8988T (cell line): ENCODE measurements around the gene MARCHF4.
"Not testable (repeated sequence)": the region's sequence is repeated elsewhere in the genome, so short reads cannot be mapped to it uniquely, and the experiment has no call there.

Experiments
- DNase-seq: peaks from one replicate; pipeline ENCODE4 v3.0.0; 2011

MARCHF4 gene

DNA sequence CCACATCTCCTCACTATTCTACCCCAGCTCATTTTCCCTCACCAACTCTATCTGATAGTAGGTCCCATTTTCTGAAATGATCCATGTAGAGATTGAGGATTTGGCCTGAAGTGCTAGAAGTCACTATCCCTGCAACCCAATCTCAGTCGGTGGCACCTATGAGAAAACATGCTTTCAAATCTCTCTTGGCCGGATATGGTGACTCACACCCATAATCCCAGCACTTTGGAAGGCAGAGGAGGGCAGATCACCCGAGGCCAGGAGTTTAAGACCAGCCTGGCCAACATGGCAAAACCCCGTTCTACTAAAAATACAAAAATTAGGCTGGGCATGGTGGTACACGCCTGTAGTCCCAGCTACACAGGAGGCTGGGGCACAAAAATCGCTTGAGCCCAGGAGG, 19.1 kb upstream of the MARCHF4 start:
- DNase-seq = no peak

DNA sequence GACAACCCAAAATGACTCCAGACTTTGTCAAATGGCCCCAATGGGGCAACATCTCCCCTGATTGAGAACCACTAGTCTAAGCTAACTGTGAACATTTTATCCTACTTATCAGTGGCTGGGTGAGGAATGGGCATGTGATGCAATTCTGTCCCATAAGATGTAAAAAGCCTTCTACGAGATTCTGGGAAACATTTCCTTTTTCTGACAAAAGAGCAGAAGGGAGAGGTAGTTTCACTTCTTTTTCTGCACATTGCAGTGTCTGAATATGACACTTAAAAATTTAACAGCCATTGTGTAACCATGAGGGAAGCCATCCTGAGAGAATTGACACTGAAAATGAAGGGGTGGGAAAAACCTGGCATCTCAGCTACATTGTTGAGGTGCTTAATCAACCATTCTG, 17.3 kb upstream of the MARCHF4 start:
- DNase-seq = no peak

DNA sequence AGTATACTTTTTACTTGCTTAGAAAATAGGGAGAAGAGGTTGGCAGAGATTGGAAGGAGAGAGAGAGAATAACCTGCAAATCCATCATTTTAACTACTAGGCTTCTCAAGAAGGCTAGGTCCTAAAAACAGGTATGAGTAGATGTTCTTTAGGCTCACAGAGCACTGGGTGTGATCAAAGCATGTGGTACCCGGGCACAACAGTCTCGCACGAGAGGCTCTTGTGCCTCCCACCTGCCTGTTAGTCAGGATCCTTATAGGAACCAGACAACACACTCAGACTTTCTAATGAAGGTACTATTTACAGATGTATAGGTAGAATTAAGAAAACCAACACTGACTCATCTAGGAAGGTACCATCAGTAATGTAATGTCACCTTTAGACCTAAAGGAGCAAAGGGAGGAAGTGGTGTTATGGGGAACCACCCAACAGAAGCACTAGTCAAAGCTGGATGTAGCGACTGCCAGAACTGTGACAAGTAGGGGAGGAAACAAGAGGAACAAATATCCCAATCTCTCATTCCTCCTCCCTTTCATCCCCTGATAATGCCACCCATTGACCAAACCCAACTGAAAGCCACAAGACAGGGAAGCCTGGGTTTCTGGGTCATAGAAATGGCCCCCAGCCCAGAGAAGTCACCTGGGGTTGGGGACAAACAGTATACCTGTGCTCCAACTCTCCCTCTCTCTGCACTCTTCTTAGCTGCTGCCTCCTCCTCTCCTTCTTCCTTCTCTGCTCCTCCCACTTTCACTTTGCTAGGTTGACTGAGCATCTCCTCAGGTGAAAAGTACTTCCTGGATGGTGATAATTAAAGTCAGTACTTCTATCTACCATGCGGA, 16.0 kb upstream of the MARCHF4 start:
- no peak for DNase-seq

DNA sequence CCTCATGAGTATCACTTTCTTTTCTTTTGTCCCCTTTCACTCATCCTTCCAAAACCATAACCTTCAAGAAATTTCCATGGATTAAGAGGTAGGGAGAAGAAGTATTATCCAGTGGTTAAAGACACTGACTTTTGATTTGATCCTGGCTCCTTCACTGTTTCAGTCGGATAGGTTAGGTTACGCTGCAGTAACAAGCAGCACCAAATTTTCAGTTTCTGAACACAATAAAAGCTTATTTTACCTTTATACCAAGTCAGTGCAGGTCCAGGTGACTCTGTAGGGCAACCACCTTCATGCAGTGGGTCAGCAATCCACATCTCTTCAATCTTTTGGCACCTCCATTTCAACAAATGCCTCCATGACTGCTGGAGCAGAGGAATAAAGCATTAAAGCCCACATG, 15.0 kb upstream of the MARCHF4 start:
- no peak for DNase-seq

DNA sequence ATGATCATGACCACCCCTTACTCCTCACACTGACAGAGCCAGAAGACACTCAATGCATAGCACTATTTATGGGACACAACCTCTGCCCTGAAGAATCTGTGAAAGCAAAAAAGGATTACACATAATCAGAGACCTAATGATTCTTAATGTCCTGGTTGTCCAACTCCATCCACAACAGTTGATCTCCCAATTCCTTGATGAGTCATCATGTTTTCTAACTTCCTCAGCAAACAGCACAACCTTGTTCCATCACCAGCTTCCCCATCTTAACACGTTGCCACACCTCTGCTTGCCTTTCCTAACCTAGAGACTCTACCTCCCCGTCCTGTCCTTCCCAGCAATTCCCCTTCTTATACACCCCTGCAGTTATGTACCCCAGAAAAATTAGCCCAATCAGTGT, 13.2 kb upstream of the MARCHF4 start:
- DNase-seq = no peak

DNA sequence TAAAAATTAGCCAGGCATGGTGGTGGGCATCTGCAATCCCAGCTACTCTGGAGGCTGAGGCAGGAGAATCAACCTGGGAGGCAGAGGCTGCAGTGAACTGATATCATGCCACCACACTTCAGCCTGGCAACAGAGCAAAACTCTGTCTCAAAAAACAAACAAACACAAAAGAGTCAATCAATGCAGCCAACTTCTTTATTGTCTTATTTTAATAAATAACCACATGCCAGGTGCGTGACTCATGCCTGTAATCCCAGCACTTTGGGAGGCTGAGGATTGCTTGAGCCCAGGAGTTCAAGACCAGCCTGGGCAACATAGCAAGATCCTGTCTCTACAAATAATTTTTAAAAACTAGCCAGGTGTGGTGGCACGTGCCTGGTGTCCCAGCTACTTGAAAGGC, 12.1 kb upstream of the MARCHF4 start:
- not testable (repeated sequence) for DNase-seq

DNA sequence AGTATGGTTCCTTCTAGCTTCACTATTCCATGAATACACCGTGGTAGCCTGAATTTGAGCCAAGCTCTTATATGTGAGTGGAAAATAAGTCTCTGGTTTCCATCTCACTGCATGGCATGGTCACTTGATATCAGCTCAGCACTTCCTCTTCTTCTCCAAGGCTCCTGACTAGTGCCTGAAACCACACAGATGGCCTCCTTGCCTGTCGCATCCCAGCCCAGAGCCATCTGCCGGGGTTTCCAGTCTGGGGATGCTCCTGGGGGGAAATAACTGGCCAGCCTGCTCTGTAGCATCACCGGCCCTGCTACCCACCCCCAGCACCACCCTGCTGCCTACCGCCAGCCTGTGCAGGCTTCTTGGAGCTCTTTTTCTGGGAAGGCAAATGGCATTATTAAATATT, 7.7 kb upstream of the MARCHF4 start:
- DNase-seq = no peak

DNA sequence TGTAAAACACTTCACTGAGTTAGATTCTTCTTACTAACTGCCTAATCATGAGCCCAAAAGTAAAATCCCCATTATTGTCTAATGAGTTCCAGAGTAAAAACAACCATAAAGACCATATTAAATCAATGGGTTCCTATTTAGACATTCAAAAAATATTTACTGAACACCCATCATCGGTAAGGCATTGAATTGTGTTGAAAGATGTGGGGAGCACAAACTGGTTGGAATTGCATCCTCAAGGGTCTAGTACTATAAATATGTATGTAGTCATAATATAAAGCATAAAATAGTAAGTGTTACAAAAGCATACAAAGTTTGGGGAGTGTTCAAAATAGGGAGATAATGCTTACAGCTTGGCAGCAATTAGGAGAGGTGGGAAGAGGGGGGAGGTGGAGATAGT, 3.0 kb upstream of the MARCHF4 start:
- no peak for DNase-seq

DNA sequence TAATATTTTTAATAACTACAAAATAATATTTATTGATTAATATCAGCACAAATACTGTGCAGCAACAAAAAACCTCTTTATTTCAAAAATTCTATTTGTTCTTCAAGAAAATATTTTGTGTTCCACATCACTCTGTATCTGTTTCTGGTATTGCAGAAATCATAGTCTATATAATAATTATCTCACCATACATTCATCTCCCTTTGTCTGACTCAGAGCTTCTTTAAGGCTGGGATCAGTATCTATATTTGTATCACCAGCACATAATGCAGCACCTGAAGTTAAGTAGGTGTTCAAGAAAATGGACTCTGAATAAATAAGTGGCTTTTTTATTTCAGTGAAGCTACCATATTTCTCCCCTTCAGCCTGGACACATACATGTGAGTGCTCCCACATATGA, 1.6 kb upstream of the MARCHF4 start:
- DNase-seq = no peak

DNA sequence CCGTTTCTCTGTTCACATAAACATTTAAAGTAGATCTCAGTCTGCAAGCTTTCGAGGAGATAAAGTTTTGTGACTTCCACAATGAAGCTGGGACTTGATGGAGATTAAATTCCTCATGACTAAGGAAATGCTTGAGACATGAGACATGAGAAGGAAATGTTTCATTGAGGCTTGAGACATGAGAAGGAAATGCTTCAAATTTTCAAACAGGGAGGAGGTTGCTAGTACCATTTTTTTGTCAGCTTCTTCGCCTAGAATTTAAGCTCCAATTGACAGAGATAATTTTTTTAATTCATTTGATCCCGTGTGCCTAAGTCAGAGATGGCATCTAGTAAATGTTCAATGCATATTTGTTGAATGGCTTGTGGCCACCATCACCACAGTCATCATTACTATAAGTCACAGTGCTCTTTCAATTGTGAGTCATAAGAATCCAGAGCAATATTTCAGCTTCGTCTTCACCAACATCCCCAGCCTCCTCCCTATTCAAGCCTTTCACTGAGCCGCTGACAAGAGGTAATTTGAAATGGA, 543 bp upstream of the MARCHF4 start:
- no peak for DNase-seq

DNA sequence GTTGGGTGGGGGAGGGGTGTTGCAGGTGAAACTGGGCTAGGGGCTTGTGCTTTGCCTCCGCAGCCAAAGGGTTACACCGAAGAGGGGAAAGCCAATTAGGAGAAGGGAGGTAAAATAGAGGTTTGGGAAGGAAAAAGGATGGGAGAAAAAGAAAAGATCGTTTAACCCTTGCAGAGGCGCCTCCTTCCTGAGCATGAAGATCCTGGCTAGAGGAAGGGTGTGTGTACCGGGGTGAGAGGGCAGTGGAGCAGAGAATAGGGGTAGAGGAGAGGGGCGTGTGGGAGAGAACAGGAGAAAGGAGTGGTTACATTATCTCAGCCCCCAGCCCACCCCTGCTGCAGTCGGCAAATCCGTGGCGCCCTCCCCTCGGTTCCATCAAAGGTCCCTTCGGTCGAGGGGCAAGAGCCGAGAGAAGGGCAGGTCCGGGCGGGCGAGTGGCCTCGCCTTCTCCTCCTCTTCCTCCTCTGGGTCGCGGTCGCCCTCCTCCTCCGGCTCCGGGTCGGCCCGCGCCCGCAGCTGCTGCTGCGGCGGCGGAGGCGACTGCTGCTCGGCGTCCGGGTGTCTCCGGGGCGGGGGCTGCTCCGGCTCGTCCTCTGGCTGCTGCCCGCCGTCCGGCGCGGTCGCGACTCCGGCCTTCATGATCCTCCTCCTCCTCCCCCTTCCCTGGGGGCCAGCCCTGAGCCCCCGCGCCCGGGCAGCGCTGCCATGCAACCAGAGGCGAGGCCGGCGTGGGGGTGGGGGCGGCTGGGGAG, 1.1 kb downstream of the MARCHF4 start:
- DNase-seq = no peak

DNA sequence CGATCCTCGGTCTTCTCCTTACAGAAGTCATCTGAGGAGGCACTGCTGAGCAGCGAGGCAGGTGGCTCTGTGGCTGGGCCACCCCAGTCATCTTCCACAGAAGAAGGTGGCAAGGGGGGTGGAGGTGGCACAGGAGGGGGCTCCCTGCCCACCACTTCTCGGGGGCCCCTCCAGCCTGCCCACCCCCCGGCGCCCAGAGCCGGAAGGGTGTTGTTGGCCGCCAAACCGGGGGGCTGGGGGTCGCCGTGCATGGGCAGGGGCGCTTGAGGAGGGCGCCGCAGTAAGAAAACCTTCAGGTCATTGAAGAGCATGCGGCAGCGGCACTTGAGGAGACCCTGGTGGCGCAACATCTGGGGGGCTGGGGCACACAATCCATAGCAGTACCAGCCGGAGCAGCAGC, 2.5 kb downstream of the MARCHF4 start:
- DNase-seq = no peak

DNA sequence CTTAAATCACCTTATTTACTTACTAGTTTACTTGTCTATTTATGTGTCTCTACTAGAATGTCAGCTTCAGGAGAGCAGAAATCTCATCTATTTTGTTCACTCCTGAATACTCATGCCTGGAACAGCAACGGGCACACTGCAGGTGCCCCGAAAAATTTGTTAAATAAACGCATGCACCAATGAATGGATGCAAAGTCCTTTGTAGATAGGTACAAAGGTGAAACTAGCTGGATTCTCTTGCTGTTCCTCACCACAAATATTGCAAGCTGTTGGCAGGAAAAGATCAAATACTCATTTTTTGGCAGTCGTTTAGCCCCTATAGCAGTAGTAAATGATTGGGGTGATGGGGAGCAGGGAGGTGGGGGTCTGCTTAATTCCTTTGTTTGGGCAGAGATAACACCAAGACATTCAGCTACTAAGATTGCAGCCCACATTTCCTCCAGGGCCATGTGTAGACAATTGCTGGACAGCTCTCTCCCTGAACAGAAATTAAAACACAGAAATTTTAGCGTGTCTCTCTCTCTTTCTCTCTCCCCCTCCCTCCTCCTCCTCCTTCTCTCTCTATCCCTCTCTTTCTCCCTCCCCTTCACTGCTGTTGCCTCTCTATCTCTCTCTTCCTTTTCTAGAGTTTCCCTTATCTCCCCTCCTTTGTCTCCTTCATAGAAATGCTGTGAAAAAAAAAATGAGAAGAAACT, 5.4 kb downstream of the MARCHF4 start:
- DNase-seq = no peak

DNA sequence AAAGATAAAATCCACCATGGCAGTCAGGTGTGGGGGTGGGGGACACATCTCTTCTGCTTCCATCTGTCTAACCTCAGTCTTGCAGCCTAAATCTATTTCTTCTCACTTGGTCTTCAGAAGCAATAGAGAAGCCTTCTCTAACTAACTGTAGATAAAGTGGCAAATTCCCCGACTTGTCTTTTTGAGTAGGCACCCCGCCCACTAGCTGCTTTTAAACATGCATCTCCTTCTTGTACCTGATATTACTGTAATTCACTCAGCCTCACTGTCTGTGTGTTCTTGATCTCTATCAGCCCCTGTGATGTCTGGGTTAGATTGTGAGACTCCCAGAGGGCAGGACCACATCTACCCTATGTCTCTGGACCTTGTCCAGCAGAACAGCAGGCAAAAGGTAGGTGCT, 6.8 kb downstream of the MARCHF4 start:
- DNase-seq = no peak

DNA sequence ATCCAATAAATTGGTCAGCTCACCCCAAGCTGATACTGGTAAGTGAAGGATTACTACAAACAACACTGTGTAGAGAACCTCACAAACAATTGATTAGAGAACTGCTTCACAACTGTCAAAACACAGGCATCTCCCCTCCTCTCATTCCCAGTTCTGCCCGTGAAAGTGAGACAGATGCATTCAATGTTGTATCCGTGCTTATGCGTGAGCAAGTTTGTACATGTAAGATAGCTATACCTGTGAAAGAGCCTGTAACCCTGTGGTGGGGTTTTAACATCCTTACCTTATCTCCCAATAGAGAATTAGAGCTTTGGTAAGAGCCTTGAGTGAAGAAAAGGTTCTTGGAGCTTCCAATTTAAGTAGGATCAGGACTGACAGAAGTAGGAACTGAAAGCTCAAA, 9.1 kb downstream of the MARCHF4 start:
- no peak for DNase-seq

DNA sequence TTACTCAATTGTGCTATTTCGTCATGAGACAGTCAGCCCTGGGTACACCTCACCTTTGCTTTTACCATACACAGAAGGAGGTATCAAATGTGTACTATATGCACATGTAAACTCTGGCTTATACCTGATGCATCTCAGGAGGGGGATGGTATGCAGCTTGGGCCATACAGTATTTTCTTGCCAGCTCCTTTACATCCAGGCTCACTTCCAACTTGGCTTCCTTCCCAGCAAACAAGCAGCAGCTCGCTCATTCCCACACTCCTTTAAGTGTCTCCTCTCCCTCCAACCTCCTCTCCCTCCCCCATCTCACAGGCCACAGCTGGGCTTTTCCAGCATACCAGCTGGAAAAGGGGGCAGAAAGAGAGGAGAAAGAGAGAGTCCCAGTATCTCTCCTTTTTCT, 9.6 kb downstream of the MARCHF4 start:
- DNase-seq = no peak

DNA sequence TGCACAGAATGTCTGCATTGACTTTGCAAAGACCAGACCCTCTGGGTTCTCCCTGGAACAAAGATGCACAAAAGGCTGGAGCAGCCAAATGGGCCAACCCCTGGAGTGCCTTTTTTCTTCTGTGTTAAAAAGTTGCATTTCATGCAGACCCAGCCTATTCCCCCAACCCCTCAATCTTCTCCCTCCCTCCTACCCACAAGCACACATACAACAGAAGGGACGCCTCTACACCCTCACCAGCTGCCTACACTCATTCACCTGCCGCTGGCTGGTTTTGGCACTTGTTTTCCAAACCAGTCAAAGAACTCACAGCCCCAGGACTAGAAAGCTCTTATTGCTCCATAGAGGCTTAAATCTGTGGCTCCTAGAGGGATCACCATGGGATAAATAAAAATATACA, 16.6 kb downstream of the MARCHF4 start:
- DNase-seq = no peak

DNA sequence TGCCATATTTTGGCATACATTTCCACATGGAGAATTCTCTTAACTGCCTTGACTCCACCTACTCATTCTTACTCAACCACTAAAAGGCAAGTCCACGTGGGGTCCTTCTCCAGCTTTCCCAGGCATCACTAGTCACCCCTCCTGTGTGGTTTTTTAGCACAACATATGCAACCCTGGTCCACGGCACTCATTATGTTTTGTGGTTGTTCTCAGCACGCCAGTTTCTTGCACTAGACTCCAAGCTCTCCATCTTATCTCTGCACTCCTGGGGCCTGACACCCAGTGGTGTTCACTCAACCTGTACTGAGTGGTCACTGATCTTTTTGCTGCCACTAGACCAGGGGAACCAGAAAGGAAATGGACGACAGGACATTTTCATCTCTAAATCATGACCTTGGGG, 18.0 kb downstream of the MARCHF4 start:
- DNase-seq = no peak

DNA sequence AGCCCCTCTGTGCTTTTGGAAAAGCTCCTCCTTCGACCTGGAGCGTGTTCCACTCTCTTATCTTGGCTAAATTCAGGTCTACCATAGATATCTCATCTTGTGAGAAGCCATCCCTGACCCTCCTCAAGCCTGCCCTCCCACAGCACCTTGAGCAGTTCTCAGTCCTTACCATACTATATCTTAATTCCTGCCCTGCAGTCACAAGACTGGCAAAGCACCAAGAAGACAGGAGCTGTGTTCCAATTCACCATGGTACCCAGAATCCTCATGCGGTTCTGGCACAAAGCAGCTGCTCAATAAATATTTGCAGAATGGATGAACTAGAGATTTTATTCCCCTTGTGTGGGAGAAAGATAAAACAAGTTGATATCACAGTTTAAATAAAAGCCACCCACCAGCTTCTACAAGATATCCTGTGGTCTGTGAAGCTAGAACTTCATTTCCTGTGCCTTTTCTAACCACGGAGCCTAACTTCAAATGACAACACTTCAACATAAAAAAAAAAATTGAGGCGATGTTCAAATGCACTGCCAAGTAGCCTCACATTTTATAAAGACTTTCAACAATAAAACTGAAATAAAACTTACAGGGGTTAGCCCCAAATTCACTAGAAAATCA, 19.5 kb downstream of the MARCHF4 start:
- DNase-seq = no peak

DNA sequence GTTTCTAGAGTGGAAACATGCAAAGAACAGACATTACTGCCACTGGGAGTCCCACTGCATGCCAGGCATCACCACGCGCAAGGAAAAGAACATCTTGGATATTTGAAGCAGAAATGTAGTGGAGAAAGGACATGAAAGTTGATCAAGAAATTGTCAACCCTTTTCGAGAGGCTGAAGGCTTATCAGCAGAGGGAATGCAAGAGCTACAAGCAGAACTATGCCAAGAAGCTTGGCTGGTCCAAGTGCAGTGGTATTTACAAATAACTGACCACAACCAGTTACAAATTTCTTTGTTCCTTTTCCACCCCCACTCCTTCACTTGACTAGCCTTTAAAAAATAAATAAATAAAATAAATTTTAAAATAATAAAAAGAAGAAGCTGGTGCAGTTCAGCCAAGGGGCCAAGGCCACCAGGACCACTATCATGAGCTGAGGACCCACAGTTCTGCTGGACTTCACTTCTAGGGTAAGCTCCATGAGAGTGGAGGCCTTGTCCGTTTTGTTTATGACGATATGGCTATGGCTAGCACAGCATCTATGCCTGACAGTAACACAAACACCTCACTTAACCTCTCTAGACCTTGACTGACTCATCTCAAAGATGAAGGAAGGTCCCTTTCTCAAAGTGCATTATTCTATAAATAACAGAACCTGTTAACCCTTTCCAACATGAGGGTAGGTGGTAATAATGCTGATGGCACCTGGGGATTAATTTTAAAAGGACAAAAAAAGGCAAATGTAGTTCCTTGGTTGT, 20.9 kb downstream of the MARCHF4 start:
- DNase-seq = no peak

DNA sequence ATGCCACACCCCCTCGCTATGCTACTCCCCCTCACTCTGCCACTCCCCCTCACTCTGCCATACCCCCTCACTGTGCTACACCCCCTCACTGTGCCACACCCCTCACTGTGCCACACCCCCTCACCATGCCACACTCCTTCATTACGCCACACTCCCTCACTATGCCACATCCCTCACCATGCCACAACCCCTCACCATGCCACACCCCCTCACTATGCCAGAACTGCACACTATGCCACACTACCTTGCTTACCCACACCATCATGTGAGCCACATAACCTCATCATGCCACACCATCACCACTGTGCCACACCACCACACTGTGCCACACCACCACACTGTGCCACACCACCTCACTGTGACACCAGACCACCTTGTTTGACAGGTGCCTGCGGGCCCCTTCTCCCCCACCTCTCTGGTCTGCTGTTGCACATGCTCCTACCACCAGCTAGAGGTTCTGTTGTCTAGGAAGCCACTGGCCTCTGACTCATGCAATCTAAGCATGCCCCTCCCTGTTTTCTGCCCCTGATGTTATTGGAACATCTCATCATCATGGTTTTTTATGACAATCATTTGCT, 22.0 kb downstream of the MARCHF4 start:
- no peak for DNase-seq

DNA sequence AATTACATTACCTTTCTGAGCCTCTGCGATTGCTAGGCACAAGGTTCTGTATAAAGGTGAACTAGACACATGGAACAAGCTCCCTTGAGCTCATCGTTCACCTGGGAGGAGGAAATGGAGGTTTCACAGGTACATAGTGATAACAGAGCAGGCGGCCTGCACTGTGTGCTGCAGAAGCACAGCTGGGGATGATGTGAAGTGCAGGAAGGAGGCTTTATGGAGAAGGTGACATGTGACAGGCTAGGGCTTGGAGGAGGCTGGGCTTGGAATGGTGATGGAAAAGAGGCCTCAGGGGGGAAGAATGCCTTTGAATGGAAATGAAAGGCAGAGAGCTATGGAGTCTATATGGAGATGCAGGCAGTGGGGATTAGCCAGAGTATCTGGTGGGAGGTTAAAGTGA, 22.9 kb downstream of the MARCHF4 start:
- no peak for DNase-seq
